ENCODE measurements around the gene PABPN1L. TPM values are rescaled to one million over a fixed set of nuclear protein-coding genes. Genes with fewer than 3 reads are reported as not detected.

The PABPN1L gene
- total and polyA plus RNA-seq, 2 of the 8 experiments (the other 6 are each of a cell fraction or from before 2014, with no cell fraction given): not detected

DNA sequence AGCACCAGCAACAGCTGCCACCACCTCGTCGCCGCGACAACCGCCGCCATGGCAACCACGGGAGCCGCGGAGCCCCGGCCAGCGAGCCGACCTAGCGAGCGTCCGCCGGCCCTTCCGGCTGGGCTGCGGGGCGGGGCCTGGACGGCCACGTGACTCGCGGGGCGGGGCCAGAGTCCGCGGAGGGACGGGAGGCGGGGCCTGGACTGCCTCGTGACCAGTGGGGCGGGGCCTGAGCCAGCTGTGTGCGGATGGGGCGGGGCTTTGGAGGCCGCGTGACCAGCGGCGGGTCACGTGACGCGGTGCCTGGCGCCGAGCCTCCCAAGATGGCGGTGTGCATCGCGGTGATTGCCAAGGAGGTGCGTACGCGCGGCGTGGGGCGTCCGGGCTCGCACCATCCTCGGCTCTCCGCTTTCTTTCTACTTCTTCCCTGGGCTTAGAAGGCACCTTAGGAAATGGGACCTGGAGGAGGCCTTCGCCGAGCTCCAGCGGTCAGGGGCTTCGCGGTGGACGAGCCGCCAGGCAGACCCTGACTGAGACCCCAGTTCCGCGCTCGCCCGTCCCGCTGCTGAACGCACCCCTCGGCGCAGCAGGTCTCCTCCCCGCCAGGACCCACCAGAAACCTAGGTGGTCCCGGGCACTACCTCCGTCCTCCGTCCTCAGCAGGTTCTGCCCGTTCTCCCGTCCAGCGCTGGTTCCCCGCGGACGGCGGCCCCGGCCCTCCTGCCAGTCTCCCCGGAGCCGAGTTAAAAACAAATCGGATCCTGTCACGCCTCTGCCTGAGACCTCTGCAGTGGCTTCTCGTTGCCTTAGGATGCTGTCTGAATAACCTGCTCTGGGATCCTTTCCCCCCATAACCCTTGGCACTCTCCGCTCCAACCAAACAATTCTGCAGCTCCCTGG lies 9.4 kb downstream of the PABPN1L start, which contains the start of the genes GALNS and TRAPPC2L (continued):
- TF ChIP-seq SAP30 (IDR thresholded peaks at IDR 0.05; ENCODE audit: insufficient read depth, insufficient replicate concordance, low read length) (peak; percentile 40), EP300 (IDR thresholded peaks at IDR 0.05; ENCODE audit: borderline replicate concordance in 1 of 2, low read depth in 2 of 2, low read length in 2 of 2) (no peak), SP4 (IDR thresholded peaks at IDR 0.05; ENCODE audit: low read length) (peak; percentile 97), GTF2F1 (IDR thresholded peaks at IDR 0.05; ENCODE audit: borderline replicate concordance, low read depth, low read length) (peak; percentile 73; the same call in 1 of the 2 replicates), SUZ12 (IDR thresholded peaks at IDR 0.05; ENCODE audit: low read length) (no peak), NRF1 (IDR thresholded peaks at IDR 0.05; ENCODE audit: low read depth, low read length) (no peak), CTCF (IDR thresholded peaks at IDR 0.05; ENCODE audit: control extremely low read depth in 1 of 3, insufficient read depth in 1 of 3, low read depth in 1 of 3, low read length in 3 of 3) (no peak), CTBP2 (IDR thresholded peaks at IDR 0.05; ENCODE audit: borderline replicate concordance, insufficient read depth, insufficient read length, low read length) (no peak), NANOG (IDR thresholded peaks at IDR 0.05; ENCODE audit: insufficient read depth, low read depth, low read length, poor library complexity, severe bottlenecking) (no peak), RXRA (IDR thresholded peaks at IDR 0.05; ENCODE audit: insufficient read depth, low read depth, low read length) (no peak), RAD21 (IDR thresholded peaks at IDR 0.05 in 1 of 2, conservative IDR thresholded peaks at IDR 0.05 in 1 of 2; ENCODE audit: low read depth in 2 of 2, low read length in 2 of 2) (no peak), RNF2 (IDR thresholded peaks at IDR 0.05; ENCODE audit: borderline replicate concordance, low read depth, low read length, missing control alignments, poor library complexity, severe bottlenecking) (no peak), BCL11A (IDR thresholded peaks at IDR 0.05; ENCODE audit: low read depth in 2 of 2, low read length in 2 of 2) (no peak), MAFK (IDR thresholded peaks at IDR 0.05; ENCODE audit: low read depth, low read length) (no peak), JUN (IDR thresholded peaks at IDR 0.05; ENCODE audit: low read depth, low read length) (no peak), CHD2 (IDR thresholded peaks at IDR 0.05; ENCODE audit: low read length) (0 out of 2 replicates have a peak, but pooled peaks have one; percentile 22), PHF8 (conservative IDR thresholded peaks at IDR 0.05; ENCODE audit: low read depth, low read length) (peak; percentile 88), CBX5 (IDR thresholded peaks at IDR 0.05; ENCODE audit: low read depth, low read length) (no peak), TBP (IDR thresholded peaks at IDR 0.05; ENCODE audit: low read depth, low read length) (peak; percentile 77)

Measured in H1 (cell line).